GM19238 (cell line): ENCODE measurements around the gene PMPCA.

Source experiments
- DNase-seq: peaks from one replicate; pipeline ENCODE4 v3.0.0; 2011; ENCODE audit warnings: low spot score; ENCODE audit not compliant: insufficient read length

PMPCA gene

DNA sequence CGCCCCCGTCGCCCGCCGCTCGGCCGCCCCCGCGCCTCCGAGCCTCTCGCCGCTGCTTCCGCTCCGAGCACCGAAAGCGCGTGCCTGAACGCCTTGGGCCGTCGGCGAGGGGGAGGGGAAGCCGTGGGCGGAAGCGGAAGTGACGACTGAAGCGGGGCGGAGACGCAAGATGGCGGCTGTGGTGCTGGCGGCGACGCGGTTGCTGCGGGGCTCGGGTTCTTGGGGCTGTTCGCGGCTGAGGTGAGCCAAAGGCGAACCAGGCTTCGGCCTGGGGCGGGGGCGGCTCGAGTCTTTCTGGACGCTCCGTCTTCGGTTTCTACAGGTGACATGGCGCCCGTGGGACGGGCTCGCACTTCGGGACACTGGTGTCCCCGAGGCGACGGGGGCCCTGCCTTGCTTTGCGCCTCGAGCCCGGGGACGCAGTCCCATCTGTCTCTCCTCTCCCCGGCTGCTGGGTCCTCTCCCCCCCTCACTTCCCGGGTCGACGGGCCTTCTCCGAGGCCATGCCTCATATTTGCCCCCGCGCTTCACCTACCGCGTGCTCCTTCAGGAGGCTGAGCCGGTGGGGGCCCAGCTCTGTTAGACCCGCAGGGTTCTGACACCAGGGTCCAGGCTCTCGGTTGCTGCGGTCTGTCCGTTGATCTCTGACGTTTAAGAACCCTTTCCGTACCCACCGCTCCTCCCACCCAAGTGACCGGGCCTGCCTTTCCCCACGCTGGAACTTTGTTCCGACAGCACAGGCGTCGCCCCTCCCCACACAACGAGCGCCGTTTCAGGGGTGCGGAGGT is at the start of gene PMPCA, which contains the start of gene ENTR1:
TSS of gene PMPCA (plus strand) at position 159 of the 788 bp plus-strand sequence. CDS start at position 170, 11 bp downstream.
TSS of gene ENTR1 (minus strand) at position 115 of the 788 bp plus-strand sequence. CDS start 217 bp downstream, outside the sequence.
- DNase-seq = peak; percentile 99

DNA sequence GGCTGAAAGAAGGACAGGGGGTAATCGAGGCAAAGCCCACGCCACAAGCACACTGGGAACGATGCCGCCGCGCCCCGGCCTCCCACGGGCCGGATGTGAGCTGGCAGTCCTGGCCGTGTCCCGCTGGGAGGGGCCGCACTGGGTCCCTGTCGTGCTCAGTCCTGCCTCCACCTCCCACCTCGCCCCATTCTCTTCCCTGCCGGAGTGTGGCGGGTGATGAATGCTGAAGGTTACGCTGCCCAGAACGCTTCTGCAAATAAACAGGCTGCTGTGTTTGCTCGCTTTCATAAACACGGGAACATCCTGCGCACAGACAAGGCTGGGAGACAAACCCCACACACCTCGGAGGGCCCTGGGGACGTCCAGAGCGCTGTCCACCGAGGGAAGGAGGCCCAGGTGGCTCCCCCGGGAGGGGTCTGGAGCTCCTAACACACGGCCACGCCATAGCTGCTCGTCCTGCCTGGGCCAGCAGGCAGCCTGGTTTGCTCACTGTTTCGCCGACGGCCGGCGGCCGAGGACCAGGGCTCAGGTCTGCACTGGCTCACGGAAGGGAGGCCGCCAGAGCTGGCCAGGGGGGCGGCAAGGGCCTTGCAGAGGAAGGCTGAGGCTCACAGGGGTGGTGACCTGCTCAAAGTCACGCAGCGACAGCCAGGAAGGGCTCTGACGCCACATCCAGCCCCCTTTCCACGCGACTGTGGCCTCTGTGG is 49.3 kb upstream of the PMPCA start:
- no peak for DNase-seq

DNA sequence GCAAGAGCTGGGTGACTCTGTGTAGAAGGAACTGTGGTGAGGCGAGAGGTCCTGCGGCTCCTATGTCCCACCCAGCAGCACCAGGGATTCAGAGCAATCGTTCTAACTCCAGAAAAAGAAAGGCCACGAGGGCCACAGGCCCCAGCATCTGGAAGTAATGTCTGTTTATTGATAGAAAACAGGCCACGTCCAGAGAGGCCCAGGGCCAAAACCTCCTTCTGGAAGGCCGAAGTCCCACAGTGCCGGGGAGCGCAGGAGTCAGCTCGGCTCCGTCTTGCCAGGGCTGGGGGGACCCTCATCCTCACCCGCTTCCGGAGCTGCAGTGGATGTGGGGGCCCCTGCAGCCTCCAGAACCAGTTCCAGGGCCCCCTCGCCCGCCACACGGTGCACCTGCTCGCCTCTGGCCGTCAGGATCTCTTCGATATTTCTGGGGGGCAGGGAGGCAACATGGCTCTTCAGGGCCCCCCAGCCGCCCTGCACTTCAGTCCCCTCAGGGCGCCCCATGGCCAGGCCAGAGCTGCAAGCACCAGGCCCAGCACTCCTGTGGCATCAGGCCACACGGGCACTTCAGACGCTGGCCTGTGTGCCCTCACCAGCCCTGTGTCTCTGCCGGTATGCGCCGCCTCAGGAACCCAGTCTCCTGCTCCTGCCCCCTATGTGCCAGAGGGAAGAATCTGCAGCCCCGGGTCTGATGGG is 48.6 kb upstream of the PMPCA start:
- no peak for DNase-seq

DNA sequence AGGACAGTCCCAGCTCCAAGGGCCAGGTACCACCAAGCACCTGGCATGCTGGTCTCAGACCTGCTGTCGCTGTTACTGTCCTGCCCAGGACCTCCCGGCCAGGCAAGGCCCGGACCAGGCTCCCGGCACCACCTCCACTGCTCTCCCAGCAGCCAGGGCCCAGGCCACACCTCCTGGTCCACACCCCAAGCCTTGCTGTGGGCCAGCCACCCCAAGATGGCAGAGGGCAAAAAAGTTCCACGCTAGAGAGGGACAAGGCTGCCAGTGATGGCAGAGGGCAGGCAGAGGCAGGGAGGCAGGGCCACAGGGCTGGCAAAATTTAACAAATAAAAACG is 48.0 kb upstream of the PMPCA start:
- no peak for DNase-seq

DNA sequence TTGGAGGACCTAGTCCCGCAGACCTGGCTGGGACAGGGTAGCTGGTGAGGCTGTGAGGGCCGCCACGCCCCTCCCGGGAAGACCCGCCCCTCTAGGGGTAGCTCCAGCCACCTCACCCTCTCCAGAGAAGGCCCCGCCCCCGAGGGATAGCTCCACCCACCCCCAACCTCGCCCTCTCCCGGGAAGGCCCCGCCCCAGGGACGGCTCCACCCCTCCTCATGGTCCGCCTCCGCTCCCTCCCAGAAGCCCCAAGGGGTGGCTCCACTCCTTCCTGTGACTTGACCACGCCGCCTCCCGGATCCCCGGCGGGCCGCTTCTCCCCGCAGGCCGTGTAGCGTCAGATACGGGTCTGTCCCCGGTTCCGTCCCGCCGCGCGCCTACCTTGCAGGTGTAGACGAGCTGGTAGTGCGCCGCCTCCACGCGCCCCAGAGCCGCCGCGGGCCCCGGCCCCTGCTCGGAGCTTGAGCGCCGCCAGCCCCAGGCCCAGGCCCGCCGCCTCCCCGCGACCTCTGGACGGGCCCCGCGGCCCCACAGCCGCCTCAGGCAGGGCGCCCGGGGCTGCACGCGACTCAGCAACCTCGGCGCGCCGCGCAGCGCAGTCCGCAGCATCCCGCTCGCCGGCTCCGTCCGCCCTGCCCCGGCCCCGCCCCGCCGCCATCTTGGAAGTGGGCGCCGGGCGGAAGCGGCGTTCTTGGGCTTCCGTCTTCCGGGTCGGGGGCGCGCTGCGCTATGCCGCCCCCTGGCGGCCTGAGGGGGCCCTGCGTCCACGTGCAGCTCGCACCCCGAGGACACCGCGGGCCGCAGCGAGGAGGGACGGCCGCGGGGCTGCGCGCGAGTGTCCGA is 47.1 kb upstream of the PMPCA start, which contains the start of gene DNLZ:
TSS of gene DNLZ (minus strand) at position 639 of the 843 bp plus-strand sequence. CDS start at position 609, 30 bp downstream.
- DNase-seq = peak; percentile 100

- no peak for DNase-seq
These were observed 46.3 kb upstream of the PMPCA start for GRCh38 chr9:136363949-136364748.

DNA sequence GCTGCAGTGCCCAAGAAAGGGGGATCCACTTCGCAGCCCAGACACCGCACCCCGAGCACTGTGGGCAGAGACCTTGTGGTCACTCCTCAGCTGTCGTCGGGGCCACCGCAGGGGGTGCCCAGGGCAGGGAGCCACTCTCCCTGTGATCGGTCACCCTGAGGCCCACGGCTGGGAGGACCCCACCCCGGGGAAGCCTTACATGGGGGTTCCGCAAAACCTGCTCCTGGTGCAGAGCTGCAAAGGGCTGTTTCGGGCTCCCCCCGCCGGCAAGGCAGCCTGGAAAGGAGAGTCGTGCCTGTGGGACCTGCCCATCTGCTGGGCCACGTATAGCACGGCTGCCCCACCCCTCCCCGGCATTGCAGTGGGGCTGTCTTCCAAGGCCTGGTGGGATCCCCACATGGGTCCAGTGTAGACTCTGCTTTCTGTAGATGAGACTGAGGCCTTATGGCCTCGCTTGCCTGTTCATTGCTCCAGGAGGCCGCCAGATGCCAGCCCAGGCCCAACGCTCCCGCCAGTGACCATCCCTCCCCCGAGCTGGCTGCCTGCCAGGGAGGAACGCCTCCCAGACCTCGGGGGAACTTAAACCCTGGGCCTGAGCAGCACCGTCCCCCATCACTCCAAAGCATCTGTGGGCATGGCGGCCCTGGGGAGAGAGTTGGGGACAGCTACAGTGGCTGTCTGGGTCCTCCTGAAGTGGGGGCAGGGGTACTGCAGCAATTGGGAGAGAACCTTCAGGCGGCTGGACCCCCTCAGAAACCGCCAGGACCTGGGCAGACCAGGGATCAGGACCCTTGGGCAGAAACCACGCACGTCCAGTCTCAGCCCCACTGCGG is 45.3 kb upstream of the PMPCA start:
- DNase-seq = no peak

- no peak for DNase-seq
These were observed 44.7 kb upstream of the PMPCA start for GRCh38 chr9:136365775-136366222.

DNA sequence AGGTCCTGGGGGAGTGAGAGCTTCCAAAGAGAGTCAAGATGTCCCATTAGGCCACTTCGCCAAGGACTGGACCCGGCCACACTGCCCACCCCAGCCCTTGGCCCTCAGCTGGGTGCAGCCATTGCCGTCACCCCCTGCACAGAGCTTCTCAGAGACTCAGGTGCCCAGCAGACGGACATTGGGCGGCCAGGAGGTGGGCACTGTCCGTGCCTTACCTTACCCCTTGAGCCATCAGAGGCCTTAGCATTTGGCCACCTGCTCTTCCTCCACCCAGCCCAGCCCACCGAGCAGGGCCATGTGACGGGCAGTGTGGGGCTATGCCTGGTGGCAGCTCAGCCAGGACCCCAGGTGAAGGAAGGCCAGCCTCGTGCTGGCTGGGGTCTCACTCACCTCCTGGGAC is 43.6 kb upstream of the PMPCA start:
- no peak for DNase-seq

DNA sequence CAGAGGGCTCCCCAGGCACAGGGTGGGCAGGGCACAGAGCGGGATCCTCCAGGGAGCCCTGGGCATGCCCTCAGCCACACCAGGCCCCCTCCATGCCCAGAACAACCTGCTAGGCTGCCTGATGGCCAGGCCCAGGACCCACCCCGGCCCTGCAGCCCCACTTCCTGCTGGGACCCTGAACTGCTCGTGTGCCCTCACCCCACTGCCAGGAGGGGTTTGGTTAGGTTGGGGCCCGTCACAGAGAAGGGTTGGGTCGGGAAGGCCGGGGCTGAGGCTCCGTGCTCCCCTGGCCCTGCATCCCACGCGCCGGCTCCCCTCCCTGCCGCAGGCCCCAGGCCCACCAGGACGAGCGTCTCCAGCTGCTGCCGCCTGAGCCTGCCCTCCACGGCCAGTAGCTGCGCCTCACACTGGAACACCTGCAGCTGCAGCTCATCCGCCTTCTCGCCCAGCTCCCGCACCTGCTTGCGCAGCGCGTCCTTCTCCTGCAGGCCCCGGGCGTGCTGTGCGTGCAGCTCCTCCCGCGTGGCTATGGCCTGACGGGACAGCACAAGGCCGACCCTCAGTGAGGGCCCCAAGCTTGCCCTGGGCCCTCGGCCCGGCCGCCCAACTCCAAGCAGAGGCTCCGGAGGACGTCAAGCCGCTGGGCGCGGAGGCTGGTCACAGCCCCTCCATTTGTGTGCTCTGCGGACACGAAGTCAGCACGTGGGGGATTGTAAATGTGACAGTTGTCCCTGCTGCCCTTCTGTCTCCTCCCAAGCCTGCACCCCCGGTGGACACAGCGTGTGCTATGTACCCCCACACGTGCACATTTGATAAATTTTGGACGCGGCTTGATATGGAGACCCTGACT is 42.9 kb upstream of the PMPCA start:
- no peak for DNase-seq

DNA sequence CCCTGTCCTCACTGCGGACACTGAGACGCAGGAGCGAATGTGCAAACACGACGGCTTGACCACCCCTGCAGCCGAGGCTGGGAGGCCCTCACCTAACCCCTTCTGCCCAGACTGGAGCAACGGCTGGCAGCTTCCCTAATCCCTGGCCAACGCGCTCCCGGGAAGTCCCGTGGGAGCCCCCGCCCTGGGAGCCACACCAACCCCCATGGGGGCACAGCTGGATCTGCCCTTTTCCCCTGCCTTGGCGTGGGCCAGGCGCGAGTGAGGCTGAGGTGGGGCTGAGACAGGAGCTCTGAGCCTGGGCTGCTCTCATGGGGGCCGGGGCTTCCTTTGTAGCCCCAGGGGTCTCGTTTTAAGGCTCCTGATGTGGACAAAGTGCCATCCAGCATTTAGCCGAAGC is 42.3 kb upstream of the PMPCA start:
- no peak for DNase-seq

DNA sequence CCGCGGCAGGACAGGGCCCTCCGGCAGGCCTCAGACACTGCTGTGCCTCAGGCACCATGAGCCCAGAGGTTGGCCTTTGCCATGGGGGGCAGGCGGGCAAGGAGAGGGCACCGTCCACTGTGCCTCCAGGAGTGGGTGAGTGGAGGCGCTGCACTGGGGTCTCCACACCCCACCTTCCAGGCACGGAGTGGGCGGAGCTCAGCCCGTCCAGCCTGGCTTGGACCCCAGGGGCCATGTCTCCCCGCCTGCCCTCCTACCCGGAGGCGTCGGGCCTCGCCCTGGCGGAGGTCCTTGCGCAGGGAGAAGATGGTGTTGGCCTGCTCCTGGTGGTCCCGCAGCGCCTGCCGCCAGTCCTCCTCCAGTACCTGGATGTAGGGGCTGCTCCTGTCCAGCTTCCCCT is 40.4 kb upstream of the PMPCA start:
- no peak for DNase-seq

DNA sequence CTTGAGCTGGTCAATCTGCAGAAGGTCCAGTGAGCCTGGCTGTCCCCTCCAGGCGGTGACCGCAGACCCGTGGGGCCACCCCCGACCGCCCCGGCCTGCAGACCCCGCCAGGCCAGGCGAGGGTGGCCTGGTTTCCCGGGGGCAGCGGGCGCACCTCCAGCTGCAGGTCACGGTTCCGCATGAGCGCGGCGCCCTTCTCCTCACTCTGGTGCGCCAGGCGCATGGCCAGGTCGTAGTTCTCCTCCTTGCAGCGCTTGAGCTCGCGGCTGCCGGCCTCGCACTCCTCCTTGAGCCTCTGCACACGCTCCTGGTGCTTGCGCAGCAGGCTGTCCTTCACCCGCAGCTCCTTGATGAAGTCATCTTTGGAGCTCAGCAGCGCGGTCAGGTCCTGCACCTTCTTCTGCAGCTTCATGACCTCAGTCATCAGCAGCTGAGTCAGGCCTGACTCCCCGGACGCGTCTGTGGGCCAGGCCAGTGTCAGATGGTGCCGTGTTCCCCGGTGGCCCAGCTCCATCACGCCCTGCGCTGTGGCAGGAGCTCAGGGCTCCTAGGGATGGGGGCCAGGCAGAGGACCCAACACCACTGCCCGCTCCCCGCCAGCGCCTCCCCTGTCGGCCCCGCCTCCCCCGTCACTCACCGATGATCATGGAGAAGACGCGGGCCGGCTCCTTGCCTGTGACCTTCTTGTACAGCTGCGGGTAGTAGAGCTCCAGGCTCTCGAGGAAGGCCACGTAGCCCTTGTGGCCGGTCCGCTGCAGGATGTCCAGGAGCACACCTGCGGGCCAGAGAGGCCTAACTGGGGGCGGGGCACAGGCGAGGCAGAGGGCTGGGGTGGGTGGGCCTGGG is 39.5 kb upstream of the PMPCA start:
- no peak for DNase-seq

DNA sequence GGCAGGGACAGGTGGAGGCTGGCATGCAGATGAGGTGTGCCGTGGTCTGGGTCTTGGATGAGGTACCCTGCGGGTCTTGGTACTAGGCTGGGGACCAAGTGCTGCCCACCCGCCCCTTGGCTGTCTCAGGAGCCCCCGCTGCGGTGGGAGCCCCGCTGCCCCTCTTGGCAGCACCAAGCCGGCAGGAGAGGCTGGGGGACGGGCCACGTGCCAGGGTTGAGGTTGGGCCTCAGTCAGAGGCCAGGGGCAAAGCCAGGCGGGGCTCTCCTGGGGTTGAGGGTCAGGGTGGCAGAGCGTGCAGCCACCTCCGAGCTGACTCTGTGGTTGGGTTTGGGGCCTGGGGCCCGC is 39.0 kb upstream of the PMPCA start:
- no peak for DNase-seq

- DNase-seq = no peak
These were observed 38.5 kb upstream of the PMPCA start for GRCh38 chr9:136372006-136372405.

DNA sequence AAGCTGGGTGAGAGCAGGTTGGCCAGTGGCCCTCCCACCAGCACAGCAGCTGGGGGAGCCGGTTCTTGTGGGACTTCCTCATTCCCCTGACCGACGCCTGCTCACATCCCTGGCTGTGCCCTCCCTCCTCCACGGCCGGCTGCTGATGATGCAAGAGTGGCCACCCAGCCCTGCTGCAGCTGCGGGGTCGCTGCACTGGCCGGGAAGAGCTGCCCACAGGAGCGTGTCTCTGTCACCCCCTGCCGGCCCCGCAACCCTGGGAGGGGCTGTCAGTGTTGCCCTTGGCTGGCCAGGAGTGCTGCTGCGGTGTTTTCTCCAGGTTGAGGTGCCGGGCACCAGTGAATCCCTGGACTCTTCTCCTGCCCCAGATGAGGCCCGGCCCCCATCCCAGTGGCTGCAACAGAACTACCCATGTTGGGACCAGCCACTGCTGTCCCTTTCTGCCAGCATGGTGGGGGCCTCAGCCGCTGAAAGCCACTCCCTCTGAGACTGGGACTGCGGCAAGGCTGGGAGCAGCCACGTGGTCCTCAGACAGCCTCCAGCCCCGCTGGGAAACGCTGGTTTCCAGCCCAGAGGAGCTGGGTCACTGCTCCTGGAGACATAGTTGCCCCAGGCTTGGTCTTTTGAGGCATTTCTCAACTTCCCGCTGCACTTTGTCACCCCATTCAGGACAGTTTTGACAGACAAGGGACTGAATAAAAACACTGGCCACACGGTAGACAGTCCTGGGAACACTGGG is 37.7 kb upstream of the PMPCA start:
- no peak for DNase-seq
